MM.1S (cell line): Measurements from ENCODE around the gene CLTA.

Source experiments
- CTCF ChIP-seq: fragments of 300-600 bp; sonication (generic); IDR thresholded peaks from 2 replicates; pipeline ENCODE4 v1.5.1; 2016; ENCODE audit warnings: antibody characterized with exemption, low read length, mixed read lengths
- EZH2 ChIP-seq: fragments of 300-600 bp; sonication (generic); optimal IDR thresholded peaks from 2 replicates; pipeline ENCODE3; 2017; ENCODE audit warnings: low read depth, mild to moderate bottlenecking, antibody characterized with exemption, low read length, mixed read lengths

GRCh38 chr9:36177571-36177970, 13.2 kb upstream of the CLTA start:
- no peak for TF ChIP-seq CTCF
- no peak for TF ChIP-seq EZH2
